Measurements from ENCODE around the gene RFT1.
A peak's percentile ranks its signal among the peaks of the same experiment; 100 is the strongest.

The RFT1 gene

DNA sequence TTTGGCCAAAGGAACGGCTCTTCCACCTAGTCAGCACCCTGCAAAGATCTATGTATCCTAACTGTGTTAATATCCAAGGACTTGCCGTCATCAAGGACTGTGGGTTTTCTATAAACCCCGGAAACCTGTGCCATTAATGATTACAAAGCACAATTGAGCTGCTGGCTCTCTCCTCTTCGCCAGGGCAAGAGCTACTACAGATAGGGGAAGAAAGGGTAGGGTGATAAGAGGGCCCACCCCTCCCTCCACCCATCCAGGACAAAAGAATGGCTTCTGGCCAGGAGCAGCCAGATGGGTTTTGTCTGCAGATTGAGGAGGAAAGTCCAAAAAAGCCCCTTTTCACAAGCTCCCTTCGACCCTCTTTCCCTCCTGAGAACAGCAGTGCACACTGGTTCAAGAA is 9.9 kb downstream of the RFT1 start:
- DNase-seq, result no peak

GRCh38 chr3:53116956-53117355 is 13.3 kb downstream of the RFT1 start:
- DNase-seq, result no peak

GRCh38 chr3:53114412-53115074 is 15.7 kb downstream of the RFT1 start:
- DNase-seq, result peak; percentile 37 to 48

- peak; percentile 88 for DNase-seq
These were observed 16.2 kb downstream of the RFT1 start for GRCh38 chr3:53114011-53114400.

DNA sequence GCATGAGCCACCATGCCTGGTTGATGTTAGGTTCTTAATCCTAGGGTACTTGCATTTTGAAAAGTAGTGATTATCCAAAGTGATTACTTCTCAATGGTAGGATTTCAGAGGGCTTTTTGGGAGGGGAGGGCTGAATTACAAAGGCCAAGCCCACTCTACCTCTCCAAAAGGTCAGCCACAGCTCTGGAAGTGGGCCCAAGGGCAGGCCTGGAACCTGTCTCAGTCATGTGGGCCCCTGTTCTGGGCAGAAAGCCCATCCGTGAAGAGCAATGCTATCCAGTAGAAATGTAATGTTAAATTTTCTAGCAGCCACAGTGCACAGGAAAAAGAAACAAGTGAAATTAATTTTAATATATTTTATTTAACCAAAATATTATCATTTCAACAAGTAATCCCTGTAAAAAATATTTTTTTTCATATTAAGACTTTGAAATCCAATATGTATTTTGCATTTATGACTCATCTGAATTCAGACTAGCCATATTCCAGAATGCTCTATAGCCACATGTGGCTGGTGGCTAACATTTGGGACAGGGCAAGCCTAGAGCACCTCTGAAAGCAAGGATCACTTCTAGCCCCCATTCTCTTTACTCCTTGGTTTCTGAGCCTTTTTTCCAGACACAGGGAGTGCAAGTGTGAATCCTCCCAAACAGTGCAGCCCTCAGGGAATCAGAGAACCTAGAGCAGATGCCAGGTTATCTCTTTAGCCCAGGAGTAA is 16.8 kb downstream of the RFT1 start:
- no peak for DNase-seq

GRCh38 chr3:53111822-53112221 is 18.4 kb downstream of the RFT1 start:
- DNase-seq, result no peak

GRCh38 chr3:53109891-53110771 is 20.1 kb downstream of the RFT1 start:
- DNase-seq, result peak; percentile 57 to 72

DNA sequence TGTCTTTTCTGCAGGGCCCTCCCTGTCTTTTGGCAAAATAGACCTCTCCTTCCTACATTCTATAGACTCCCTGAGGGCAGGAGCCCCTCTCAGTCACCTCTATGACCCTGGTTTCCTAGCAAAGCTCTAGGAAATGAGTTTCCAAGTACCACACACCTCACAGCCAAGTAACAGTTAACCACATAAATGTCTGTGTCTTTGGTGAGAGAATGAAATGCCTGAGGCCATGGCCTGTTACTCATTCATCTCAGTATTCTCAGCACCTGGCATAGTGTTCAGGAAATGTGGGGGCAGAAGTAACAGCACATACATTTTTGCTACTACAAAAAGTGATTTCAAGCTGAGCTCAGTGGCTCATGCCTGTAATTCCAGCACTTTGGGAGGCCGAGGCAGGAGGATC is 21.0 kb downstream of the RFT1 start:
- DNase-seq, result peak; percentile 47 to 55

GRCh38 chr3:53104762-53105161 is 25.5 kb downstream of the RFT1 start:
- DNase-seq, result no peak

GRCh38 chr3:53103397-53104296 is 26.6 kb downstream of the RFT1 start:
- no peak for DNase-seq

DNA sequence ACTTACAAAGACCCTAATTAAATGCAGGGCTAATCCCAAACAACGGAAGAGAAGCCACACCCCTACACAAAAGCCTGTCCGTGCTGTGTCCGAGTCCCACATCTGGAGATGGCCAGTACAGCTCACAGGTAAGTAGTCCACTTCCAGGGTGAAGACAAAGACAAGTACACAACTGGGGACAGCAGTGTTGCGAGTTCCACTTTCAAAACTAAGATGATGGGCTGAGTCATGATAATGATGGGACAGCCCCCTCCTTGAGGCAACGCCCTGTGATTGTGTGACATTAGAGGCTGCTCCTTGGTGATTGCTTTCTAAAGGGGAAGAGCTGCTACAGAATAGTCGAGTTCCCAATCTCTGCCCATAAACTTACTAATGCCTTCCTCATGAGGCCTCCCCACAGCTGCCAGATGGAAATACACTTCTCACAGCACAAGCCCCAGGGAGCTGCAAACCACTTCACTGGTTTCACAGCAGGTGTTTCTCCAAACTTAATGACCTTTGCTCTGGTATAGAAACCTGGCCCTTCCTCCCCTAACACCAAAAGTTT is 27.6 kb downstream of the RFT1 start:
- DNase-seq, result peak; percentile 67 to 72

- no peak for DNase-seq
These were observed 28.3 kb downstream of the RFT1 start for GRCh38 chr3:53101956-53102355.

DNA sequence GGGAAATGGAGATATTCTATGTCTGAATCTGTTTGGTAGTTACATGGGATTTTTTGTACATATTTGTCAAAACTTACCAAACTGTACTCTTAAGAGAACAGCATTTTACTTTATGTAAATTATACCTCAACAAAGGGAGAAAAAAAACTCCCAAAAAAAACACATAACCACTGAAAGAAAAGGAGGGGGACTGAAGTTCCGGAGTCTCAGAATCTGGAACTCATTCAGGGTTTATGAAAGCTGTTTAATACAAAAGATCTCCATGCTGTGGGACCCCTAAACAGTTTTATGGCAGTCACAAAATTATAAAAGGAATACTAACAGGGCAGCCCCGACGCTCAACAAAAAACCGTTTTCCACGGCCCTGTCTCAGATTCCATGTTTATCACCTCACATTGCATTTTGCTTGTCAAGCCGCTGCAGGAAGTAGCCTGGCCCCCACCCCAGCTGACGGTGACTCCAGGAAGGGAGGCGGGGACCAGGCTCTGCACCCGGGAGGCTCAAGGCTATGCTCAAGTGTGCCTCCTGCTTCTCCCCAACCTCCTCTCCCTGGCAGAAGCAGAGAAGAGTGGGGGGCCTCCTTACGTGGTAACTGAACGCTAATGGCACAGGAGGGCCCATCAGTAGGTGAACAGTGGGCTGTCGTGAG is 29.3 kb downstream of the RFT1 start:
- DNase-seq, result no peak

DNA sequence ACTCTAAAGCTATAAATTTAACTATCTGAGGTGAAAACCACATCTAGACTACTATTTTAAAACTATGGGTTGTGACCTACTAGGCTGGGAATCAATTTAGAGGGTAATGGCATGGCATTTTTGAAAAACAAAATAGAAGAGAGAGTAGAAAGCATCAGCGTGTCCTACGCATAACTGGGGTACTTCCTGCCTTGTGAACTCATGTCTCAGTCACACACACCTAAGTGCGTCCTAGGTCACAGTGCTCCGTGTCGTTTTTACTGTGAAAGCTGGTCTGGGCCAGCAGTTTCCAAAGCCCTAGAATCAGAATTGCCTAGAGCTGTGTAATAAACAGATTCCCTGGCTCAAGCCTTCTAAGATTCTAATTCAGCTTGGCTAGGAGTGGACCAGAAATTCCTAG is 32.3 kb downstream of the RFT1 start:
- DNase-seq, result no peak

DNA sequence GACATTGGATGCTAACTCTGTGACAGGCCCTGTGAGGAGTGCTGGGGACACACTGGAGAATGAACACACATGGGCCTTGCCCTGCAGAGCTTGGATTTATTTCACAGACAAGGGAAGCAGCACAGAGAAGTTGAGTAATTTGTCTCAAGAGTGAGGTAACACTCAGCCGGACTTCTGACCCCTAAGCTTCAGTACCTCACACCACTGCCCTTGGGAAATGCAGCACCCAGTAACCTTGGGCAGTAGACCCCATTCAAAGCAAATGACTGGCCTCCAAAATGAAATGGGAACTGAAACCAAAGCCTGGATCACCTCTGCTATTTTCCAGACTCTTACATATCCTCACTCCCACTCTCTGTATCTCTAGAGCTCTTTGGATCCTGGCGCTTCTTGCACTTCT is 37.3 kb downstream of the RFT1 start:
- no peak for DNase-seq

GRCh38 chr3:53092216-53092615 is 38.0 kb downstream of the RFT1 start:
- DNase-seq, result no peak

- no peak for DNase-seq
These were observed 39.2 kb downstream of the RFT1 start for GRCh38 chr3:53091011-53091410.

- DNase-seq, result no peak
These were observed 40.7 kb downstream of the RFT1 start for GRCh38 chr3:53089511-53089910.

- no peak for DNase-seq
These were observed 44.8 kb downstream of the RFT1 start for GRCh38 chr3:53085476-53085875.

DNA sequence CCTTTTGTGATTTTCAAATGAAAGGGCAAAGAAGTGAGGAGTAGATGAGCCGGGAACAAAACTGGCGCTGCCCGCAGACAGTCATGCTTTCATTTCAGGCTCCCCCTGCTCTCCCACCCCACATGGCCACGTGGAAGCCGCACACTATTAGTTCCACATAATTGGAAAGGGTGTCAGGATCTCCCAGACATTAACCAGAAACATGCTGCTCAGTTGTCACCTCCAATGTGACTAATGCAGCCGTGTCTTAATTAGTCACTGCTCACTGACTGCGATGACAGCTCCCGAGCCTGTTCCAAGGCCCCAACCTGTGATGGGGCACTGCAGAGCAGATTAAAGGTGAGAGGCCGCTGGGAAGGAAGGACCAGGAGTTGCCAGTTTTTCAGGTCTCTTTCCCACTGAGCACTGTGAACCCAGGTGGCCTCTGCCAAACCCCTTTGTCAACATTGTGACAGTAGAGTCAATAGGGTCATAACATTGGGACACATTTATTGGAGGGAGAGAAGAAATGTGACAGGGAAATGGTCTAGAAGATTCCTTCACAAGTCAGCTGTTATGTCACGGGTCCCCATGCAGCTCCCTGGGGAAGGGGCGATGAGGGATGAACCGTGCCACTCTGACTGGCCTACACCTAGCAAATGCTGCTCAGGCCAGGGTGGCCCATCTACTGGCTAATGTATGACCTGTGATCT is 45.8 kb downstream of the RFT1 start:
- DNase-seq, result no peak

DNA sequence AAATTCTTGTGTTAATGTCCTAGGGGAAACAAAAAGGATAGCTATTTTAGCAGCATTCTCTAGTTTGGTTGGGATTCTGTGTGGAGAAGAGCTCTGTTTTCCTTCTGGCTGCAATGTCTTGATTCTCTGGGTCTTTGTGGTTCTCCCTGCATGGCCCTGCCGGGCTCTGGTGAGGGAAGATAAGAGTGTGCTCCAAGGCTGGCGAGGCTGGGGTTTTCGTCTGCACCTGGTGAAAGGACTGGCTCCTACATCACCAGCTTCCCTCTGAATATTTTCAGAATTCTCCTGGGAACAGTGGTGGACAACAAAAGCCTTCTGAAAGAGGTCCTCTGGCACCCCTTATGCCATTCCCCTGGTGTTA is 46.3 kb downstream of the RFT1 start:
- no peak for DNase-seq
